ENCODE data around the gene KCNH6. TPM values are rescaled to one million over a fixed set of nuclear protein-coding genes. Genes with fewer than 3 reads are reported as not detected.

Gene KCNH6
- total and polyA plus RNA-seq, 9 of the 15 experiments (the other 6 are each of a cell fraction or from before 2014, with no cell fraction given): not detected

- CTCF ChIA-PET (ENCODE audit: low intra/inter-chr PET ratio): interaction anchor here (0.6 to 0.8 kb wide), 2 partner anchors 148 to 149 kb away, joined by 3 to 5 read pairs; no protein-coding TSS in a partner anchor
- peak; percentile 15 for FAIRE-seq
- Histone ChIP-seq H3K9me1 (ENCODE audit: control insufficient read depth, insufficient read depth, low read length) (peaks cover 4% of the 10 kb centered on the region), H3K4me3 (no peak overlapping the region), H3K36me3 (ENCODE audit: control insufficient read depth, insufficient read depth, low read length) (peaks cover 29% of the 10 kb centered on the region), H4K20me1 (replicated peaks; ENCODE audit: control insufficient read depth, insufficient read depth, low read length) (peaks cover 15% of the 10 kb centered on the region), H3K27ac (ENCODE audit: extremely low read depth, low read depth, low read length) (no peak overlapping the region), H3K4me1 (replicated peaks in 1 of 2; ENCODE audit: control insufficient read depth in 2 of 2, insufficient read depth in 2 of 2, low read length in 2 of 2) (peaks cover 5% of the 10 kb centered on the region in 2 experiments; a peak in 2 of 5 replicates), H3K79me2 (ENCODE audit: control insufficient read depth, insufficient read depth, low read length) (peaks cover 76% of the 10 kb centered on the region), H3K9me3 (replicated peaks; ENCODE audit: control insufficient read depth, insufficient read depth, low read depth, low read length) (no peaks in the 10 kb centered on the region), H3K9ac (ENCODE audit: insufficient read depth in 1 of 2, low read depth in 2 of 2, low read length in 2 of 2) (0 out of 4 replicates have a peak overlapping the region, but pooled peaks of 1 of the 2 experiments have one; percentile 11), H3K4me2 (ENCODE audit: insufficient read depth, low read length) (no peak overlapping the region), H2AFZ (ENCODE audit: low read depth, low read length) (no peak overlapping the region), H3K27me3 (ENCODE audit: control insufficient read depth in 2 of 2, insufficient read depth in 2 of 2, low read length in 2 of 2) (no peaks in the 10 kb centered on the region)
- POLR2A ChIA-PET: no interaction called here
- WGBS (ENCODE audit: insufficient coverage, low coverage, missing lambda C conversion rate): 94% methylated on average over 4 of the region's 5 CpGs
- no peak for ATAC-seq
- intact Hi-C loops (cut with micrococcal nuclease): no loop called here
- TF ChIP-seq RAD21 (CRISPR knock-in tag; conservative IDR thresholded peaks at IDR 0.05 in 1 of 2, IDR thresholded peaks at IDR 0.05 in 1 of 2): peak in 1 of 2 experiments; percentile 10; a peak in 1 of 4 replicates
- TF ChIP-seq EGR1 (conservative IDR thresholded peaks at IDR 0.05): no peak
- peak; percentile 30 to 38 (median 31); a peak in 3 of 6 replicates for TF ChIP-seq CTCF (IDR thresholded peaks at IDR 0.05 in 2 of 3, conservative IDR thresholded peaks at IDR 0.05 in 1 of 3; ENCODE audit: insufficient read depth in 2 of 3, low read depth in 1 of 3, low read length in 3 of 3)
- in situ Hi-C loops (cut with MboI): no loop called here
- BruUV-seq (replicated peaks): no TSS peak
- peak in 2 of 4 experiments; percentile 34 to 37 for DNase-seq (ENCODE audit: extremely low read depth in 1 of 4, low spot score in 3 of 4)
Measured at GRCh38 chr17:63573634-63574033, 50.5 kb downstream of the KCNH6 start.
